Cardiac muscle cell (in vitro differentiated cells and primary cell): ENCODE data around the gene LHX4. TPM values are rescaled to one million over a fixed set of nuclear protein-coding genes. Genes with fewer than 3 reads are reported as not detected.

Experiments
- DNase-seq, 2 donors: peaks; one replicate each; pipeline versions ENCODE4 v3.0.0 to v3.0.0-alpha.2; 2010 to 2017; ENCODE audit warnings: low read depth in 1 of 2, low spot score in 1 of 2
- H3K27ac ChIP-seq: fragments of 200-600 bp; sonication (generic); 2 replicates; pipeline ENCODE4 v1.5.1; 2016
- H3K27me3 ChIP-seq: fragments of 200-600 bp; sonication (generic); 2 replicates; pipeline ENCODE4 v1.6.0; 2016; ENCODE audit warnings: control low read depth
- H3K36me3 ChIP-seq: fragments of 200-600 bp; sonication (generic); 2 replicates; pipeline ENCODE4 v1.5.1; 2016; ENCODE audit warnings: control low read depth
- H3K4me1 ChIP-seq: fragments of 200-600 bp; sonication (generic); 2 replicates; pipeline ENCODE4 v1.8.1; 2017; ENCODE audit warnings: low read depth, mild to moderate bottlenecking, mixed run types
- H3K4me3 ChIP-seq: fragments of 200-600 bp; sonication (generic); 2 replicates; pipeline ENCODE4 v1.5.1; 2016; ENCODE audit warnings: mild to moderate bottlenecking
- H3K9me3 ChIP-seq: fragments of 200-600 bp; sonication (generic); 2 replicates; pipeline ENCODE4 v1.5.1; 2017; ENCODE audit warnings: low read depth, mild to moderate bottlenecking, control low read depth
- polyA plus RNA-seq: library from polyadenylated mRNA; unstranded; fragments of >200 nt; fragmentation: Nextera tagmentation; extraction: Ambion mirVana; gene quantifications from 2 replicates; pipeline ENCODE4 v1.2.1, GENCODE V29; 2016
- total RNA-seq: library from RNA; depleted of rRNA; stranded (reverse); fragments of >200 nt; gene quantifications from 2 replicates; pipeline ENCODE4 v1.2.3, GENCODE V29; 2016
- TF ChIP-seq, protein P1 (sequence below): IDR thresholded peaks from 2 replicates; pipeline ENCODE4 v1.5.1; 2012; ENCODE audit warnings: low read depth, mild to moderate bottlenecking, low read length

LHX4 gene
- total and polyA plus RNA-seq, 2 experiments from 2014 or later = 0.20 TPM; not detected in 1

DNA sequence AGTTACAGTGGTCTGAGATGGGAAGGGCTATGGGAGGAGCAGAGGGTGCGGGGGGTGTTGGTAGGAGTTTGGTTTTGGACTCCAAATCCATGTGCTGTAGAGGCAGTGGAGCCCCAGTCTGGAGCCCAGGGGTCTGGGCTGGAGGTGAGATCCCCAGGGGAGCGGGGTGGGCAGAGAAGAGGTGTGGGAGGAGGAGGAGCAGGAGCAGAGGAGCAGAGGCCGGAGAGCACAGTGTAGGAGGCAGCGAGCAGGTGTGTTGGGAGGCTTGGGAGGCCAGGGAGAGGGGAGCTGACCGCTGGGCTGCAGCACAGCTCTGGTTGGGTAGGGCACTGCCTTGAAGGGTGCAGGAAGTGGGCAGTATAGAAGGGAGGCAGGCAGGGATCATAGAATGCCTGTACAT lies 28.9 kb downstream of the LHX4 start:
- Histone ChIP-seq H3K27me3 (no peaks in the 10 kb centered on the region), H3K4me1 (no peaks in the 10 kb centered on the region), H3K36me3 (no peaks in the 10 kb centered on the region), H3K27ac (no peak overlapping the region), H3K4me3 (no peak overlapping the region), H3K9me3 (no peaks in the 10 kb centered on the region)
- TF ChIP-seq, protein P1, sequence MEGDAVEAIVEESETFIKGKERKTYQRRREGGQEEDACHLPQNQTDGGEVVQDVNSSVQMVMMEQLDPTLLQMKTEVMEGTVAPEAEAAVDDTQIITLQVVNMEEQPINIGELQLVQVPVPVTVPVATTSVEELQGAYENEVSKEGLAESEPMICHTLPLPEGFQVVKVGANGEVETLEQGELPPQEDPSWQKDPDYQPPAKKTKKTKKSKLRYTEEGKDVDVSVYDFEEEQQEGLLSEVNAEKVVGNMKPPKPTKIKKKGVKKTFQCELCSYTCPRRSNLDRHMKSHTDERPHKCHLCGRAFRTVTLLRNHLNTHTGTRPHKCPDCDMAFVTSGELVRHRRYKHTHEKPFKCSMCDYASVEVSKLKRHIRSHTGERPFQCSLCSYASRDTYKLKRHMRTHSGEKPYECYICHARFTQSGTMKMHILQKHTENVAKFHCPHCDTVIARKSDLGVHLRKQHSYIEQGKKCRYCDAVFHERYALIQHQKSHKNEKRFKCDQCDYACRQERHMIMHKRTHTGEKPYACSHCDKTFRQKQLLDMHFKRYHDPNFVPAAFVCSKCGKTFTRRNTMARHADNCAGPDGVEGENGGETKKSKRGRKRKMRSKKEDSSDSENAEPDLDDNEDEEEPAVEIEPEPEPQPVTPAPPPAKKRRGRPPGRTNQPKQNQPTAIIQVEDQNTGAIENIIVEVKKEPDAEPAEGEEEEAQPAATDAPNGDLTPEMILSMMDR = no peak
- no peak for DNase-seq

DNA sequence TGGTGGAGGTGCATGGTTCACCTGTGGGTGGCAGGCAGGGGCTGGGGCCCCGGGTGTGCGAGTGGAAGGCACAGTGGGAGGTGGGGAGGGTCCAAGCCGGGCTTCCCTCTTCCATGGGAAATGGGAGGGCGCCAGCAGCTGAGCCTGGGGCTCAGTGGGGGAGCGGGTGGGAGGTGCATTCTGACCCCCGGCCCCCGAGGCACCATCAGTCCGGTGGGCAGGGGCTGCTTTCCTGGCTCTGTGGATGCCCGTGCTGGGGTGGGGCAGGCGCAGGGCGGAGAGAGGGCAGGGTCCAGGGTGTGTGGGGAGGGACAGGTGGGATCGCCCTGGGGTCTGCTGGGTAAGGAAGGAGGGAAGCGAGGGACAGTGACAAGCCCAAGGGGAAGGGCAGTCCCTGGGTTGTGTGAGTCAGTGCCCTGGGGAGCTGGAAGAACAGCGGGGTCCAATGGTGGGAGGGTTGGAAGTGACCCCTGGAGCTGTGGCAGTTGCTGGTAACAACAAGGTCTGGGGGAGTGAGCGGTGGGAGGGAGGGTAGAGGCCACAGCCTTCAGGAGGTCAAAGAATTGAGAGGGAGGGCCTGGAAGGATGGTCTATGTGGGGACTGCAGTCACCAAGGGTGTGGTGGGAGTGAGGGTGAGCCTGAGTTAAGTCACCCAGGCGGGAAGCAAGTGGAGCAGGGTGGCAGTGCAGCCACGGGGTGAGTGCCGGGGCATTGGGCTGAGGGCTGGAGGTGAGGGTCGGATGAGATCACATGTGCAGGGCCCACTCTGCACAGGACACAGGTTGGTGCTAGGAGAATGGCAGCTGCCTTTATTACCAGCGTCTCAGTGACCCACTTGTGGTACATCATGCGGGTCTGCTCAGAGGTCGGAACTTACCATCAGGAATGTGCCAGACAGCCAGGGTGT lies 29.6 kb downstream of the LHX4 start:
- Histone ChIP-seq H3K9me3 (no peaks in the 10 kb centered on the region), H3K4me3 (no peak overlapping the region), H3K27ac (no peak overlapping the region), H3K4me1 (no peaks in the 10 kb centered on the region), H3K27me3 (no peaks in the 10 kb centered on the region), H3K36me3 (no peaks in the 10 kb centered on the region)
- TF ChIP-seq, protein P1 = no peak
- DNase-seq = no peak

DNA sequence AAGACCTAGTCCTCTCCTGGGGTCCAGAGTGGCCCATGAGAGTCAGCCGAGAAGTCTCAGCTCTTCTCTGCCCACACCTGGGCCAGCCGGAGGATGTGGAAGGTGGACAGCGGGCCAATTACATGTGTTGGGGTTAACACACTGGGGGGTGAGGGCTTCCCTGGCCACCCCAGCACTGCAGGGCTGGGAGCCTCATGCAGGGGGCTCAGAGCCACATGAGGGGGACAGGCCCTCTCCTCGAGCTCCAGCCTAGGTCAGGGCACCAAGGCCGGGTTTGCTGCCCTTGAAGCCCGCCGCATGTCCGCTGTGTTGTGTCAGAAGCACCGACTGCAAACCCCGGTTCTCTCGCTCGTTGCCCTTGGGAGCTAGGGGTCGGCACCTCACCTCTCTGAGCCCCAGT lies 30.5 kb downstream of the LHX4 start:
- TF ChIP-seq, protein P1 = no peak
- H3K4me3 ChIP-seq = no peak overlapping the region
- H3K27me3 ChIP-seq = no peaks in the 10 kb centered on the region
- no peak for DNase-seq
- H3K36me3 ChIP-seq = no peaks in the 10 kb centered on the region
- no peaks in the 10 kb centered on the region for H3K9me3 ChIP-seq
- no peak overlapping the region for H3K27ac ChIP-seq
- no peaks in the 10 kb centered on the region for H3K4me1 ChIP-seq

DNA sequence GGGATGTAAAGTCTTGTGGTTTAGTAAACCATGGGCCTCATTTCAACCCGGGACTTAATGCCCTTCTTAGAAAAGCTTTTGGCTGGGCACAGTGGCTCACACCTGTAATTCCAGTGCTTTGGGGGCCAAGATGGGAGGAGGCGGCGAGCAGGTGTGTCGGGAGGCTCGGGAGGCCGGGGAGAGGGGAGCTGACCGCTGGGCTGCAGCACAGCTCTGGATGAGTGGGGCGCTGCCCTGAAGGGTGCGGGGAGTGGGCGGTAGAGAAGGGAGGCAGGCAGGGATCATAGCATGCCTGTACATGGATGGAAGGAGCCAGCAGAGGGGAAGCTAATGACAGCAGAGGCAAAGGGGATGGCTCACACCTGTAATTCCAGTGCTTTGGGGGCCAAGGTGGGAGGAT lies 31.0 kb downstream of the LHX4 start:
- no peaks in the 10 kb centered on the region for H3K4me1 ChIP-seq
- H3K4me3 ChIP-seq = no peak overlapping the region
- H3K9me3 ChIP-seq = no peaks in the 10 kb centered on the region
- H3K27ac ChIP-seq = no peak overlapping the region
- TF ChIP-seq, protein P1 = no peak
- no peaks in the 10 kb centered on the region for H3K27me3 ChIP-seq
- DNase-seq = no peak
- H3K36me3 ChIP-seq = no peaks in the 10 kb centered on the region

DNA sequence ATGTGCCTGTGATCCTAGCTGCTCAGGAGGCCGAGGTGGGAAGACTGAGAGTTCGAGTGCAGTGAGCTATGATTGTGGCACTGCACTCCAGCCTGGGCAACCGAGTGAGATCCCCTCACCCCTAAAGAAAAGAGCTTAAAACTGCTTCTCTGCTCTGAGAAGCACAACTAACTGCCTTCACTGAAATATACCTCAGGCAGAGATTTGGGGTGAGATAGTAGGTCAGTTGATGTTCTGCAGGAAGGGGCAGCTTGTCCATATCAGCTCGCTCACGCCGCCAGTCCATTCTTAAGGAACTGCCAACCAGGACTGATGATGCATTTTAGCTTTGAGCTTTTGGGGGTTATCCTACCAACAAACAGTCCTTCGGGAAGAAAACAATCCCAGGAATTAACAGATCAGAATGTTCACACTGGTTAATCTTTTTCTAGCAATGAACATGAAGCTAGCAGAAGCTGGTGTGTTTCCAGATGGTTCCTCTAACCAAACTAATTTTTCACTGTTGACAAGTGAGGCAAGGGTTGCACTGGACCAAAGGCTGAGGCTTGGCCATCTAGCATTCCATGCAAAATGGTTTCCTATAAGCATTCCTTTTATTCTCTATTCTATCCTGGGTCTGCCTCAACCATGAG lies 31.6 kb downstream of the LHX4 start:
- TF ChIP-seq, protein P1 = no peak
- no peaks in the 10 kb centered on the region for H3K9me3 ChIP-seq
- H3K27me3 ChIP-seq = no peaks in the 10 kb centered on the region
- H3K27ac ChIP-seq = no peak overlapping the region
- H3K4me1 ChIP-seq = no peaks in the 10 kb centered on the region
- H3K4me3 ChIP-seq = no peak overlapping the region
- no peaks in the 10 kb centered on the region for H3K36me3 ChIP-seq
- peak in 1 of 2 donors; percentile 35 for DNase-seq
